HG03045 (cell line): ENCODE measurements around the gene SPATA20.

ENCODE experiments used
- ATAC-seq: cut with Tn5 transposase; IDR thresholded peaks from one replicate; pipeline ENCODE4 v1.9.1; 2021; ENCODE audit warnings: mild to moderate bottlenecking, moderate library complexity; ENCODE audit not compliant: unreplicated experiment

SPATA20 gene

GRCh38 chr17:50594128-50594823 is 47.3 kb downstream of the SPATA20 start:
- no peak for ATAC-seq

- ATAC-seq, result no peak
Measured at GRCh38 chr17:50594892-50595291, 47.9 kb downstream of the SPATA20 start.

GRCh38 chr17:50596191-50597037 is 49.4 kb downstream of the SPATA20 start:
- no peak for ATAC-seq

- ATAC-seq, result no peak
Measured at GRCh38 chr17:50598487-50598886, 51.5 kb downstream of the SPATA20 start.

GRCh38 chr17:50599606-50600005 is 52.6 kb downstream of the SPATA20 start:
- no peak for ATAC-seq

GRCh38 chr17:50601823-50602375 is 54.9 kb downstream of the SPATA20 start:
- ATAC-seq, result no peak

GRCh38 chr17:50602836-50603235 is 55.9 kb downstream of the SPATA20 start:
- ATAC-seq, result no peak

GRCh38 chr17:50603340-50603739 is 56.4 kb downstream of the SPATA20 start:
- no peak for ATAC-seq

GRCh38 chr17:50604513-50604912 is 57.5 kb downstream of the SPATA20 start:
- ATAC-seq, result no peak

- ATAC-seq, result no peak
Measured at GRCh38 chr17:50605429-50605828, 58.5 kb downstream of the SPATA20 start.
